ENCODE measurements around the gene PTGIR. TPM values are rescaled to one million over a fixed set of nuclear protein-coding genes. Genes with fewer than 3 reads are reported as not detected.

The PTGIR gene
- total RNA-seq, 1 donor from 2014 or later: not detected

GRCh38 chr19:46616631-46617322 is 8.1 kb downstream of the PTGIR start:
- peak; percentile 28 for DNase-seq (ENCODE audit: low read depth)

DNA sequence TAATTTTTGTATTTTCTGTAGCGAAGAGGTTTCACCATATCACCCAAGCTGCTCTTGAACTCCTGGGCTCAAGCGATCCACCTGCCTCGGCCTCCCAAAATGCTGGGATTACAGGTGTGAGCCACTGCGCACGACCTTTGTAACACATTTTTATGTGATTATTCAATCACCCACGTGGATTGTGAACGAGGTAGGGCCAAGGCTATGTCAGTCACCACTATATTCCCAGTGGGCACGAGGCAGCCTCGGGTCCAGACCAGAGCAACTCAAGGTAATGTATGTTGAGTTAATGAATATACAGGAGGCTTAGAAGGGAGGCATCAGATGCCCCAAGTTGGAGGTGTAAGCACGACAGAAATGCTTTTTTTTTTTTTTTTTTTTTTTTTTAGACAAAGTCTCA is 8.9 kb downstream of the PTGIR start:
- DNase-seq (ENCODE audit: low read depth): no peak

DNA sequence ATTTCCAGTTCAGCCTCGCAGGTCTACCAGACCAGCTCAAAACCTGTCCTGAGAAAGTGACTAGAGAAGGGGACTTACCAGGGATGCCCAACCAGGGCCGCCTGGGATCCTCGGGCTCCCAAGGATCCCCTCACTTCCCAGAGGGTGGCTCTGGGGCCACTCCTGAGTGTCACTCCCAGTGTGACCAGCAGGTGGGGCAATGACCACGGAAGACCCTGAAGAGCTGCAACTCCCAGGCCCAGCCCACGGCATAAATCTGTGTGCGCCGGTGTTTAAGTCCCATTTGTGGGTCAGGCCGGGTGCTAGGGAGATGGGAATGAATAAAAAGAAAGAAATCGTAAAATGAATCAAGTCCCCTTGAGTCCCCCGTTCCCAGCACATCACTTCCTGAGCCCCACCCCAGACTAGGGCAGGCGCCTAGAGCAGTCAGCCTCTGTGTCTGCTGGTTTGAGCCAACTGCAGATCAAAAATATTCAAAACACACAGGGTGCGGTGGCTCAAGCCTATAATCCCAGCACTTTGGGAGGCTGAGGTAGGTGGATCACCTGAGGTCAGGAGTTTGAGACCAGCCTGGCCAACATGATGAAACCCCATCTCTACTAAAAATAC is 10.7 kb downstream of the PTGIR start:
- peak; percentile 54 for DNase-seq (ENCODE audit: low read depth)

DNA sequence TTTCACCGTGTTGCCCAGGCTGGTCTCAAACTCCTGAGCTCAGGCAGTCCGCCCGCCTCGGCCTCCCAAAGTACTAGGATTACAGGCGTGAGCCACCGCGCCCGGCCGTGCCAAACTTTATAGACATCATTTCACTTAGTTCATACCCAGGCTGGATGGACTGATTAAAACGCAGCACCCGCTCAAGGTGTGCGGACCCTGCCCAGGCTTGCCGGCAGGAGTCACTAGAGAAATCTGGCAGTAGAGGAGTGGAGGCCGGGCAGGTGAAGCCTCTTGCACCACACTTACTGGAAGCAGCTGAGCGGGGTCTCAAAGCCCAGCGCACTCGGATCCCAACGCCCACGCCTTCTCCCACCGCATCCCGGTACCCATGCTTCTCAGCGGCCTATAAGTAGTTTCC is 11.4 kb downstream of the PTGIR start:
- no peak for DNase-seq (ENCODE audit: low read depth)

DNA sequence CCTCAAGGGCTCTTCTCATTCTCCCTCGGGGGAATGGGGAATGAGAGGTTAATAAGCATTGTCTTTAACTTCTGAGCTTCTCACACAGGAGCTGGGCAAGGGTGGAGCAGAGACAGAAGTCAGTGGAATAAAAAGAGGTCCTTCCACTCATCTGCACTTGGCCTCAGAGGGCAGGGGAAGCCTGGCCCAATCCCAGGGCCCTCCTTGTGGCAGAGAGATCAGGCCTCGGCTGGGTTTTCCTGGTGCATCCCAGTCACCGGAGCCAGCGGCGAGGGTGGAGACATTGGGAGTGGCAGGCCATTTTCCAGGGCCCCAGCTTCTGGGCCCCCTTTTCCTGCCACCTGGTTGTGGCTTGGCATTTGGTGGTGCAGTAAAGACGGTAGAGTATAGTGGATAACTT is 13.1 kb downstream of the PTGIR start:
- DNase-seq (ENCODE audit: low read depth): no peak

GRCh38 chr19:46610851-46611770 is 13.8 kb downstream of the PTGIR start:
- no peak for DNase-seq (ENCODE audit: low read depth)

DNA sequence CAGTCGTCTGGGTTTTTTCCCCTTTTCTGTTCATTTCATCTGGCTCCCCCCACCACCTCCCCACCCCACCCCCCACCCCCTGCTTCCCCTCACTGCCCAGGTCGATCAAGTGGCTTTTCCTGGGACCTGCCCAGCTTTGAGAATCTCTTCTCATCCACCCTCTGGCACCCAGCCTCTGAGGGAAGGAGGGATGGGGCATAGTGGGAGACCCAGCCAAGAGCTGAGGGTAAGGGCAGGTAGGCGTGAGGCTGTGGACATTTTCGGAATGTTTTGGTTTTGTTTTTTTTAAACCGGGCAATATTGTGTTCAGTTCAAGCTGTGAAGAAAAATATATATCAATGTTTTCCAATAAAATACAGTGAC is 14.5 kb downstream of the PTGIR start:
- no peak for DNase-seq (ENCODE audit: low read depth)

GRCh38 chr19:46609511-46610412 is 15.1 kb downstream of the PTGIR start:
- no peak for DNase-seq (ENCODE audit: low read depth)

DNA sequence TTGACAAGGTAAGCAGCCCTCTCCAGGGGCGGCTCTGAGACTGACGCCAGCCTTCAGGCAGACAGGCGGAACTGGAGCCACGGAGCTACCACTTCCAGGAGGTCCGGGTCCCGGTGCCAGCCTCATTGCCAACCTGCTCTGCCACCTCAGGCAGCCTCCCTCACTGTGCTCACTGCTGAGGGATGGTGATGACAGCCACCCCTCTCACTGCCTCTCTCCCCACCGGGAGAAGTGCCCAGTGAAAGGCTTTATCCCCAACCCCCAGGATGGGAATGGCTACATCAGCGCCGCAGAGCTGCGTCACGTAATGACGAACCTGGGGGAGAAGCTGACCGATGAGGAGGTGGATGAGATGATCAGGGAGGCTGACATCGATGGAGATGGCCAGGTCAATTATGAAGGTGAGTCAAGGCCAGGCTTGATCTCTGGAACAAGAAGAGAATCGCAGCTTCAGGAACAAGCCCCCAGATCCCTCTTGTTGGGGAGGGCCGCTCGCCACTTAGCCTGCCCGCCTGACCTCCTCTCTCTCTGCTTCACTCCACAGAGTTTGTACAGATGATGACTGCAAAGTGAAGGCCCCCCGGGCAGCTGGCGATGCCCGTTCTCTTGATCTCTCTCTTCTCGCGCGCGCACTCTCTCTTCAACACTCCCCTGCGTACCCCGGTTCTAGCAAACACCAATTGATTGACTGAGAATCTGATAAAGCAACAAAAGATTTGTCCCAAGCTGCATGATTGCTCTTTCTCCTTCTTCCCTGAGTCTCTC is 16.1 kb downstream of the PTGIR start:
- DNase-seq (ENCODE audit: low read depth): no peak

- no peak for DNase-seq (ENCODE audit: low read depth)
Observed at GRCh38 chr19:46608178-46608577, 16.7 kb downstream of the PTGIR start.

DNA sequence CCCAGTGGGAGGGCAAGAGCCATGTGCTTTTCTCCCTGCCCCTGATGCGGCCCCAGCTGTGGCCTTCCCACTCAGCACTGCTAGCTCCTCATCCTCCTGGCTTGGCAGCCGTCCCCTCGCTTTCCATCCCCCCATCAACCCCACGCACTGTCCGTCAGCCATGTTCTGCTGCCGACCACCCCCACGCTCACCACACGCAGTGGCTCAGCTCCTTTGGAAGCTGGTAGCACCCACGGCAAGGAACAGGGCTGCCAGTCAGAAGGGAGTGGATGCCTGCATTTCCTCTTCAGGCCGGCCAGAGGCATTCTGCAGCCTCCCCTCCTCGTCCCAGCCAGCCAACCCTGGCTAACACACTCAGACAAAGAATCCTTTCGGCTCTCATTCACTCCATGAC is 17.4 kb downstream of the PTGIR start:
- no peak for DNase-seq (ENCODE audit: low read depth)

- DNase-seq (ENCODE audit: low read depth): no peak
Observed at GRCh38 chr19:46606681-46607447, 18.0 kb downstream of the PTGIR start.

GRCh38 chr19:46606019-46606418 is 18.9 kb downstream of the PTGIR start:
- DNase-seq (ENCODE audit: low read depth): no peak

- no peak for DNase-seq (ENCODE audit: low read depth)
Observed at GRCh38 chr19:46605356-46605821, 19.5 kb downstream of the PTGIR start.

DNA sequence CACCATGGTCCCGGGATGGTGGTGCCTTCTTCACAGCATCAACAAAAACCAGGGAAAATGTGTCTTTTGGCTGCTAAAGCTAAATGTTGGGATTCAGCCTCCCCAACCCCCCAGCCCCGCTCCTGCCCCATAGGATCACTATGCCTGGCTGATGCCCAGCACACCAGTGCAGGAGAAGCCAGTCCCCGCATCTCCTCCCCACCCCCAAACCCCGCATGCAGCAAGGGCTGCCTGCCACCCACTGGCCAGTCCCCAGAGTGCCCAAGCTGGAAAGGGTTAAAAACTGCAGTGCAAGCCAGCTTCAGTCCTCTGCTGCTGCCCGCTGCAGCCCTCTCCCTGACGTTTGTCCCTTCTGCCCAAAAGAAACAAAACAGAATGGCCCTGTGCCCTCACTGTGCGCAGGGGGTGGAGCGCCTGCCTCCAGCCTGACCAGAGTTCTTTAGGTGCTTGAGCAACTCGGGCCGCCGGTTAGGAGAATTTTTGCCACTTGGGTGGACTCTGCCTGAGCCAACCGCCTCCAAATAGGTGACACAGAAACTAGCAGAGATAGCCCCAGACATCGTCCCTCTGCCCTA is 20.0 kb downstream of the PTGIR start:
- no peak for DNase-seq (ENCODE audit: low read depth)

- DNase-seq (ENCODE audit: low read depth): no peak
Observed at GRCh38 chr19:46603752-46604231, 21.1 kb downstream of the PTGIR start.

GRCh38 chr19:46603195-46603637 is 21.7 kb downstream of the PTGIR start:
- no peak for DNase-seq (ENCODE audit: low read depth)

GRCh38 chr19:46602392-46603194 is 22.3 kb downstream of the PTGIR start:
- DNase-seq (ENCODE audit: low read depth): no peak

Measured in renal cortical epithelial cell (primary cell).